ENCODE results near the gene ERH.
A peak's percentile ranks its signal among the peaks of the same experiment; 100 is the strongest.
"Not testable (repeated sequence)": the region's sequence is repeated elsewhere in the genome, so short reads cannot be mapped to it uniquely, and the experiment has no call there.

ERH gene

GRCh38 chr14:69398053-69398817 is at the start of gene ERH, which contains the start of gene SLC39A9:
TSS of gene ERH (minus strand) at chr14:69398299. CDS start at chr14:69398233, 66 bp downstream.
TSS of gene SLC39A9 (plus strand) at chr14:69398692. CDS start at chr14:69399370, 678 bp downstream.
- peak; percentile 95 for DNase-seq

- DNase-seq = no peak
Measured at GRCh38 chr14:69443296-69443805, 45.3 kb upstream of the ERH start.

- DNase-seq = no peak
Measured at GRCh38 chr14:69441948-69442347, 43.8 kb upstream of the ERH start.

GRCh38 chr14:69439521-69440270 is 41.6 kb upstream of the ERH start:
- no peak for DNase-seq

- DNase-seq = no peak
Measured at GRCh38 chr14:69432364-69432763, 34.3 kb upstream of the ERH start.

- no peak for DNase-seq
Measured at GRCh38 chr14:69430306-69430939, 32.3 kb upstream of the ERH start.

GRCh38 chr14:69429643-69430042 is 31.5 kb upstream of the ERH start:
- no peak for DNase-seq

- DNase-seq = no peak
Measured at GRCh38 chr14:69428289-69428998, 30.3 kb upstream of the ERH start.

GRCh38 chr14:69427596-69427995 is 29.5 kb upstream of the ERH start:
- DNase-seq = no peak

GRCh38 chr14:69424149-69424923 is 26.2 kb upstream of the ERH start:
- no peak for DNase-seq

GRCh38 chr14:69423279-69423678 is 25.2 kb upstream of the ERH start:
- no peak for DNase-seq

GRCh38 chr14:69416087-69416486 is 18.0 kb upstream of the ERH start:
- DNase-seq = not testable (repeated sequence)

- no peak for DNase-seq
Measured at GRCh38 chr14:69413483-69413882, 15.4 kb upstream of the ERH start.

- DNase-seq = no peak
Measured at GRCh38 chr14:69408331-69408960, 10.3 kb upstream of the ERH start.

- DNase-seq = no peak
Measured at GRCh38 chr14:69405762-69406161, 7.7 kb upstream of the ERH start.

GRCh38 chr14:69404883-69405282 is 6.8 kb upstream of the ERH start:
- no peak for DNase-seq

- DNase-seq = no peak
Measured at GRCh38 chr14:69404478-69404877, 6.4 kb upstream of the ERH start.

GRCh38 chr14:69401841-69402240 is 3.7 kb upstream of the ERH start:
- DNase-seq = no peak

GRCh38 chr14:69400154-69400553 is 2.1 kb upstream of the ERH start:
- DNase-seq = no peak

- no peak for DNase-seq
Measured at GRCh38 chr14:69399750-69400149, 1.7 kb upstream of the ERH start.

- DNase-seq = no peak
Measured at GRCh38 chr14:69398818-69399210, 715 bp upstream of the ERH start.

Measured in CD4-positive, alpha-beta T cell treated with Interleukin-6 for 4 hours (primary cell).